HepG2 (cell line): ENCODE measurements around the gene KIF5B.

Experiments used
- FIP1L1 ChIP-seq: fragments of 200-400 bp; formaldehyde crosslinking; IDR thresholded peaks from 2 replicates; pipeline ENCODE4 v1.6.1; 2018; ENCODE audit warnings: low read depth, mild to moderate bottlenecking, low read length, moderate library complexity, borderline replicate concordance; ENCODE audit not compliant: insufficient read depth
- MIXL1 ChIP-seq: IDR thresholded peaks from 2 replicates; pipeline ENCODE4 v1.6.1; 2016
- MTA1 ChIP-seq: sonication (generic); formaldehyde crosslinking; IDR thresholded peaks from 2 replicates; pipeline ENCODE4 v1.4.0; 2020; ENCODE audit warnings: missing genetic modification reagents, mild to moderate bottlenecking, borderline replicate concordance
- MYC ChIP-seq: sonication (generic); formaldehyde crosslinking; IDR thresholded peaks from 2 replicates; pipeline ENCODE4 v1.9.0; 2021; ENCODE audit warnings: missing genetic modification reagents, borderline replicate concordance
- TBL1XR1 ChIP-seq: fragments of 150-350 bp; IDR thresholded peaks from 2 replicates; pipeline ENCODE4 v1.6.1; 2014; ENCODE audit warnings: borderline replicate concordance, low read length; ENCODE audit not compliant: partially characterized antibody
- ZBTB8A ChIP-seq: sonication (generic); formaldehyde crosslinking; IDR thresholded peaks from 2 replicates; pipeline ENCODE4 v1.4.0; 2020; ENCODE audit warnings: mild to moderate bottlenecking, low read depth, missing genetic modification reagents, borderline replicate concordance
- ZNF432 ChIP-seq: sonication (generic); formaldehyde crosslinking; IDR thresholded peaks from 2 replicates; pipeline ENCODE4 v1.5.0; 2020; ENCODE audit warnings: missing genetic modification reagents, mild to moderate bottlenecking, borderline replicate concordance
- TF ChIP-seq, protein P1 (sequence below): sonication (generic); formaldehyde crosslinking; IDR thresholded peaks from 2 replicates; pipeline ENCODE4 v1.4.0; 2020; ENCODE audit warnings: mild to moderate bottlenecking, missing genetic modification reagents, borderline replicate concordance
- TF ChIP-seq, protein P2 (sequence below): sonication (generic); formaldehyde crosslinking; IDR thresholded peaks from 2 replicates; pipeline ENCODE4 v1.8.0; 2022; ENCODE audit warnings: missing genetic modification reagents, mild to moderate bottlenecking, borderline replicate concordance

DNA sequence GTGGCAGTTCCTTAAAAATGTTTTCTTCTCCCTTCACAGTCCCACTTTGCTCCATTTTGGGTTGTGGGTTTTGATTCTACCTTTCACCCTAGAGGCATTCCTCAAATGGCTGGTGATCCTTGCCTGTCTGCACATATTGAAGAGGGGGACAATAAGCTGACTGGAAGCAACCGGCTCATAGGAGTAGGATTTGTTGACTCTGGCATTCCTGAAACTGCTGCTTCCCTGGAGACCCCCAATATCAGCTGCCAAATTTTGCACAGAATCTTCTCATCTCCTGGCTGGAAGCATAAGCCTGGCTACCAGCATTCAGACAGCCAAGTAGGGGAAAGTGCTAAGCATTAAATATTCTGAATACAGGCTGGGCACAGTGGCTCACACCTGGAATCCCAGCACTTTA lies 53.7 kb downstream of the KIF5B start:
- no peak for TF ChIP-seq ZNF432 (CRISPR knock-in tag)
- TF ChIP-seq, protein P1, sequence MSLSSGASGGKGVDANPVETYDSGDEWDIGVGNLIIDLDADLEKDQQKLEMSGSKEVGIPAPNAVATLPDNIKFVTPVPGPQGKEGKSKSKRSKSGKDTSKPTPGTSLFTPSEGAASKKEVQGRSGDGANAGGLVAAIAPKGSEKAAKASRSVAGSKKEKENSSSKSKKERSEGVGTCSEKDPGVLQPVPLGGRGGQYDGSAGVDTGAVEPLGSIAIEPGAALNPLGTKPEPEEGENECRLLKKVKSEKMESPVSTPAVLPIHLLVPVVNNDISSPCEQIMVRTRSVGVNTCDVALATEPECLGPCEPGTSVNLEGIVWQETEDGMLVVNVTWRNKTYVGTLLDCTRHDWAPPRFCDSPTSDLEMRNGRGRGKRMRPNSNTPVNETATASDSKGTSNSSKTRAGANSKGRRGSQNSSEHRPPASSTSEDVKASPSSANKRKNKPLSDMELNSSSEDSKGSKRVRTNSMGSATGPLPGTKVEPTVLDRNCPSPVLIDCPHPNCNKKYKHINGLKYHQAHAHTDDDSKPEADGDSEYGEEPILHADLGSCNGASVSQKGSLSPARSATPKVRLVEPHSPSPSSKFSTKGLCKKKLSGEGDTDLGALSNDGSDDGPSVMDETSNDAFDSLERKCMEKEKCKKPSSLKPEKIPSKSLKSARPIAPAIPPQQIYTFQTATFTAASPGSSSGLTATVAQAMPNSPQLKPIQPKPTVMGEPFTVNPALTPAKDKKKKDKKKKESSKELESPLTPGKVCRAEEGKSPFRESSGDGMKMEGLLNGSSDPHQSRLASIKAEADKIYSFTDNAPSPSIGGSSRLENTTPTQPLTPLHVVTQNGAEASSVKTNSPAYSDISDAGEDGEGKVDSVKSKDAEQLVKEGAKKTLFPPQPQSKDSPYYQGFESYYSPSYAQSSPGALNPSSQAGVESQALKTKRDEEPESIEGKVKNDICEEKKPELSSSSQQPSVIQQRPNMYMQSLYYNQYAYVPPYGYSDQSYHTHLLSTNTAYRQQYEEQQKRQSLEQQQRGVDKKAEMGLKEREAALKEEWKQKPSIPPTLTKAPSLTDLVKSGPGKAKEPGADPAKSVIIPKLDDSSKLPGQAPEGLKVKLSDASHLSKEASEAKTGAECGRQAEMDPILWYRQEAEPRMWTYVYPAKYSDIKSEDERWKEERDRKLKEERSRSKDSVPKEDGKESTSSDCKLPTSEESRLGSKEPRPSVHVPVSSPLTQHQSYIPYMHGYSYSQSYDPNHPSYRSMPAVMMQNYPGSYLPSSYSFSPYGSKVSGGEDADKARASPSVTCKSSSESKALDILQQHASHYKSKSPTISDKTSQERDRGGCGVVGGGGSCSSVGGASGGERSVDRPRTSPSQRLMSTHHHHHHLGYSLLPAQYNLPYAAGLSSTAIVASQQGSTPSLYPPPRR (CRISPR knock-in tag) = no peak
- TF ChIP-seq, protein P2, sequence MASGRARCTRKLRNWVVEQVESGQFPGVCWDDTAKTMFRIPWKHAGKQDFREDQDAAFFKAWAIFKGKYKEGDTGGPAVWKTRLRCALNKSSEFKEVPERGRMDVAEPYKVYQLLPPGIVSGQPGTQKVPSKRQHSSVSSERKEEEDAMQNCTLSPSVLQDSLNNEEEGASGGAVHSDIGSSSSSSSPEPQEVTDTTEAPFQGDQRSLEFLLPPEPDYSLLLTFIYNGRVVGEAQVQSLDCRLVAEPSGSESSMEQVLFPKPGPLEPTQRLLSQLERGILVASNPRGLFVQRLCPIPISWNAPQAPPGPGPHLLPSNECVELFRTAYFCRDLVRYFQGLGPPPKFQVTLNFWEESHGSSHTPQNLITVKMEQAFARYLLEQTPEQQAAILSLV (CRISPR knock-in tag) = no peak
- TF ChIP-seq ZBTB8A (CRISPR knock-in tag) = no peak
- TF ChIP-seq MYC (CRISPR knock-in tag) = no peak
- TF ChIP-seq MTA1 = no peak
- no peak for TF ChIP-seq FIP1L1
- no peak for TF ChIP-seq TBL1XR1
- no peak for TF ChIP-seq MIXL1 (CRISPR knock-in tag)
